HG03280 (cell line): Measurements from ENCODE around the gene ABHD5.
"Not testable (repeated sequence)": the region's sequence is repeated elsewhere in the genome, so short reads cannot be mapped to it uniquely, and the experiment has no call there.

Experiments used
- ATAC-seq: cut with Tn5 transposase; IDR thresholded peaks from one replicate; pipeline ENCODE4 v1.9.1; 2021; ENCODE audit warnings: mild to moderate bottlenecking, moderate library complexity; ENCODE audit not compliant: unreplicated experiment

ABHD5 gene

GRCh38 chr3:43690400-43691119 is at the start of gene ABHD5:
ABHD5 (plus strand) TSS chr3:43690938; CDS start chr3:43690993, 55 bp downstream.
- peak; percentile 89 for ATAC-seq

DNA sequence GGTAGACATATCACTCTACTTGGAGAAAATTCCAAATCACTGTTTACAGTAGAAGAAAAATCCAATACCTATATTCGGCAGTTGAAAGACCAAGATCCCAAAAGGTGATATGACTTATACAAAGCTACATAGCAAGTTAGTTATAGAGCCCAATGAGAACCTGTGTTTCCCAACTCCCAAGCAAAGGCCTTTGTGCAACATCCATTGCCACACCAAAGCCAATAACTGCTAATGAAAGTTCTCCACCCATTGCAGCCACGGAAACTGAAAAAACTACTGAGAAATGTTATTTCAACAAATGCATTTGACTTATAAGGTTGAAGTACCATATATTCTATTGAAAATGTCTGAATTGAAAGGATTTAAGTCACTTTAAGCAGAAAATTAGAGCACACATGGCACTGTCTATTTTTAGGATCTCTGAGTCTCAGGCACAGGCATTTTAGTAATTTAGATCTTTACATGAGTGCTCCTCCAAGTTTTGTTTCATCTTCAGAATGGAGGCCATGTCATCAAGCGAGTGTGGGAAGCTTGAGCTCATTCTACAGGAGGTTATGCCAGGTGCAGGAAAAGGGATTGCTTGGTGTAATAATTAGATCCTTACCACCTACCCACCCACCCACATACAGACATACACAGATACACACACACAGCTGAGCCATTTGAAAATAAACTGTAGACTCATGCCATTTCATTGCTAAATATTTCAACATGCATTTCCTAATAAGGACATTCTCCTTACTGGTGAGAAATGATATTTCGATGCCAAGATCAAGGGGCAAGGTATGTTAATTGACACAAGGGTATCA is 49.2 kb upstream of the ABHD5 start:
- ATAC-seq: no peak

GRCh38 chr3:43644443-43644842 is 46.3 kb upstream of the ABHD5 start:
- no peak for ATAC-seq

DNA sequence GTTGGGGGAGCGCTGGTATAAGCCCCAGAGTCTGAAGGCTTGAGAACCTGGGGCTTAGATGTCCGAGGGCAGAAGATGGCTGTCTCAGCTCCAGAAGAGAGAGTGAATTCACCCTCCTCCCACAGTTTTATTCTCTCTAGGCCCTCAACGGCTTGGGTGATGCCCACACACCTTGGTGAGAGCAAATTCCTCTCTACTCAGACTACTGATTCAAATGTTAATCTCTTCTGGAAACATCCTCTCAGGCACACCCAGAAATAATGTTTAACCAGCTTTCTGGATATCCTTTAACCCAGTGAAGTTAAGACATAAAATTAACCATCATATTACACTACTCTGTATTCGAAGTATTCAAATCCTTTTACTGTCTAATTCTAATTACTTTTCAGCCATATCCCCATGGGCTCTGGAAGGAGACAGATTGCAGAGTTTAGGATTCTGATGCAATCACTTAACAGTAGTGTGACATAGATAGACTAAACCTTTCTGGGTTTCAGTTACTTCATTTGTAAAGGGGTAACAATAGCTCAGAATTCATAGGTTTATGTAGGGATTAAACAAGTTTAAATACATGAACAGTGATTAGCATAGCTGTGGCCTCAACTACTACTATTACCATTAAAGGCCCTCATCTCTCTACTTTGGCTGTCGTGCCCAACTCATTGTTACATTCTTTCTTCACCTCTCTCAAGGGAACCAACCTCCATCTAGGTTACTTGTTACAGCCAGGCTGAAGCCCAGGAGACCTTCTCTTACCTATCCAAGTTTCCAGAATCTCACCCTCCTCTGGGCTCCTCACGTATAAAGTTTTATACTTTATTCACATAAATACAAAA is 43.2 kb upstream of the ABHD5 start:
- no peak for ATAC-seq

GRCh38 chr3:43648957-43649356 is 41.8 kb upstream of the ABHD5 start:
- no peak for ATAC-seq

DNA sequence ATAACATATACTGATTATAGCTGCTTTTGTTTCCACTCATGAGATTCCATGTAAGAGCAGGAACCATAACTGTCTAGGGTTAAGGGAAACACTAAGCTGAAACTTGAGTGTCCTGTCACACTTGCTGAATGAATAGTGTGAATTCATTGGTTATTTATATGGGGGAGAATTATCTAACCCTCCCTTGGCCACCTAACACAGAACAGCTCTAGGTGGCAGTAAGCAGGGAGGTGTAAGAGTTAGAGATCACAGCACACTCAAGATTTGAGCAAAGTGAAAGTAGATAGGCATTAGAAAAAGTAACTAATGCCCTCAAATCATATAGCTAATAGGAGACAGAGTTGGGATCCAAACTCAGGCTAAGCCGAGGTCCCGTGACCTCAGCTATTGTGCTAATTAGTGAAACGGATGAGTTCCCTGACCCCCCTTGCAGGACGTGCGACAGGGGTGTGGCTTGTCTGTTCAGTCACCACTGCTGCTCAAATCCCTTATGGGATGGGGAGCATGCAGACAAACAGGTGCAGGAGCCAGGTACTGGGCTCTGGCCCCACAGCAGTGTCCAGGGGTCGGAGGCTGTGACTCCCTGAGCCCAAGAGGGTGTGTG is 41.3 kb upstream of the ABHD5 start:
- ATAC-seq: no peak

- no peak for ATAC-seq
These were observed 40.4 kb upstream of the ABHD5 start for GRCh38 chr3:43650345-43650744.

DNA sequence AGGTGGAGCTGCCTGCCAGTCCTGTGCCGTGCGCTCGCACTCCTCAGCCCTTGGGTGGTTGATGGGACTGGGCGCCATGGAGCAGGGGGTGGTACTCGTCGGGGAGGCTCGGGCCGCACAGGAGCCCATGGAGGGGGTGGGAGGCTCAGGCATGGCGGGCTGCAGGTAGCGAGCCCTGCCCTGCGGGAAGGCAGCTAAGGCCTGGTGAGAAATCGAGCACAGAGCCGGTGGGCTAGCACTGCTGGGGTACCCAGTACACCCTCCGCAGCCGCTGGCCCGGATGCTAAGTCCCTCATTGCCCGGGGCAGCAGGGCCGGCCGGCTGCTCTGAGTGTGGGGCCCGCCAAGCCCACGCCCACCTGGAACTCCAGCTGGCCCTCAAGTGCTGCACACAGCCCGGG is 34.3 kb upstream of the ABHD5 start:
- ATAC-seq: not testable (repeated sequence)

DNA sequence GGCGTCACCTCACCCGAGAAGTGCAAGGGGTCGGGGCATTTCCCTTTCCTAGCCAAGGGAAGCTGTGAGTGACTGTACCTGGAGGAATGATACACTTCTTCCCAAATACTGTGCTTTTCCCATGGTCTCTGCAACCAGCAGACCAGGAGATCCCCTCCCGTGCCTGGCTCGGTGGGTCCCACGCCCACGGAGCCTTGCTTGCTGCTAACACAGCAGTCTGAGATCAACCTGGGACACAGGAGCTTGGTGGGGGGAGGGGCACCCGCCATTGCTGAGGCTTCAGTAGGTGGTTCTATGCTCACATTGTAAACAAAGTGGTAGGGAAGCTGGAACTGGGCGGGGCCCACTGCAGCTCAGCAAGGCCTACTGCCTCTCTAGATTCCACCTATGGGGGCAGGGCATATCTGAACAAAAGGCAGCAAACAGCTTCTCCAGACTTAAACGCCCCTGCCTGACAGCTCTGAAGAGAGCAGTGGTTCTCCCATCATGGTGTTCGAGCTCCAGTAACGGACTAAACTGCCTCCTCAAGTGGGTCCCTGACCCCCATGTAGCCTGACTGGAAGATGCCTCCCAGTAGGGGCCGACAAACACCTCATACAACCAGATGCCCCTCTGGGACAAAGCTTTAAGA is 31.4 kb upstream of the ABHD5 start:
- ATAC-seq: no peak

DNA sequence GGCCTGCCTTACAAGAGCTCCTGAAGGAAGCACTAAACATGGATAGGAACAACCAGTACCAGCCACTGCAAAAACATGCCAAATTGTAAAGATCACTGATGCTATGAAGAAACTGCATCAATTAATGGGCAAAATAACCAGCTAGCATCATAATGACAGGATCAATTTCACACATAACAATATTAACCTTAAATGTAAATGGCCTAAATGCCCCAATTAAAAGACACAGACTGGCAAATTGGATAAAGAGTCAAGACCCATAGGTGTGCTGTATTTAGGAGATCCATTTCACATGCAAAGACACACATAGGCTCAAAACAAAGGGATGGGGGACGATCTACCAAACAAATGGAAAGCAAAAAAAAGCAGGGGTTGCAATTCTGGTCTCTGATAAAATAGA is 29.4 kb upstream of the ABHD5 start:
- ATAC-seq: not testable (repeated sequence)

GRCh38 chr3:43665011-43665410 is 25.7 kb upstream of the ABHD5 start:
- not testable (repeated sequence) for ATAC-seq

DNA sequence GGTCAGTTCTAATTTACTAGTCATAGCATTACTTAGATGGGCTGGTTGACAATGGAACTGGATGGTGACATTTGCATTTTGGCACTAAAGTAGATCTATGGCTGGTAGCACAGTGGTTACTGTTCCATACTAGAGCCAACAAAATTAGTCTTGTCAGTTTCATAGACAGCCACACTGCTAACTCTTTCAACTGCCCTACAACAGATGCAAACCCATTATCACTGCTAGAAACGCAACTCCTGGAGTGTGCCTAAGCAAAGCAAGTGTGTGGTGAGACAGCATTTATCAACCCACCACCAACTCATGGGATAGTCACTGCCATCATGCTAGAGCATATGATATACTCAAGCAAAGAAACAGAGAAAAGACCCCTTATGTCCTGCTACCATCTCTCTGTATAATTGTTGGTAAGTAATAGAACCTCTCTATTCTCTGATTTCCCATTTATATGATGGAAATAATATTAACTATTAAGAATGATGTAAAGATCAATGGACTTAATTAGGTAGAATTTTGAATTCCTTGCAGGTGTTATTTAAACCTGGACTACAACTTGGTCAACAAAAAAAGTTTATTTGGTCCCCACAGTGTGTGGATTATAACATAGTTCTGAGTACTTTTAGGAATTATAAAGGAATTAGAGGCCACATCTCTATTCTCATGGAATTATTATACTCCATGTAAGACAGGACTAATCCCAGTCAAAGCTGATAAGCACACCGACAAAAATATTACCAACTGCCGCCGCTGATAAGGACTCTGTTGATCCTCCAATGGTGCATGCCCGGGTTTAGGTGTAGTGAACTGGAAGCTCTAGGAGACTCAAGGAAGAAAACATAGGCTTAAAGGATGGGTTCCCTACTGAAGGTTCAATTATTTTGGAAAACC is 19.9 kb upstream of the ABHD5 start:
- no peak for ATAC-seq

DNA sequence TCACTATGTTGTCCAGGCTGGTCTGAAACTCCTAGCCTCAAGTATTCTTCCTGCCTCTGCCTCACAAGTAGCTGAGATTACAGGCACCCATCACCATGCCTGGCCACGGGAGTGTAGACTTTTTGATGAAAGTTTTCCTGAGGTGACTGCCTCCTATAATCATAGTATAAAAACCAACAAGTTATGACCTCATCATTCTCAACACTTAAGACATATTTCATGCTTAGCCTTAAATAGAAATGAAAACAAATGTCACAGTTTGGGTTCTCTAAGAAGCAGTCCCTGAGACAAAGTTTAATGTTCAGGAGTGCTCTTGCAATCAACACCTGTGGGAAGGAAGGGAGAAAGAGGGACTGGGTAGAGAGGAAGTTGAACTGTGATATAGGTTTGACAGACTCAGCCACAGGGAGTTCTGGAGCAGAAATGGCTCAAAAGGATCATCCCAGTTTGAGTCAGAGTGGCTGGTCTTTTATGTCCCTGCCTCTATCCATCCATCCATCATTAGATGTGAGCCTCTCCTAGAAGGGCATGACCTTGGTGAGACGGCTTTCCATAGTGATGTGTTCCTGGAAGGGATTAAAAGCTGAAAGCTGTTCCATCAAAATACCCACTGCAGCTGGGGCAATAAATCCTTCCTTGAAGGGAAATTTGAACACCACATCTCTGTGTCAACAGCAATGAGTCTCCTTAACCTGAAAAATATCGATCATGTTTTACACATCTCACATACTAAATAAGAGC is 16.2 kb upstream of the ABHD5 start:
- ATAC-seq: no peak

DNA sequence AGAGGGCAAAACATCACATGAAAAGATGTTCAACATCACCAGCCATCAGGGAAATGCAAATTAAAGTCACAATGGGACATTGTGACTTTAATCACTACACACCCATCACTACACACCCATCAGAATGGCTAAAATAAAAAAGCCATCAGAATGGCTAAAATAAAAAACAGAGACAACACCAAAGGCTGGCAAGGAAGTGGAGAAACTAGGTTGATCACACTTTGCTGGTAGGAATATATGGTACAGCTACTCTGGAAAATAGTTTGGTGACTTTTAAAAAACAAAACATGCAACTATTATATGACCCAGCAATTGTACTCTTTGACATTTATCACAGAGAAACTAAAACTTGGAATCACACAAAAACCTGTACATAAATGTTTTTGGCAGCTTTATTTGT is 15.1 kb upstream of the ABHD5 start:
- no peak for ATAC-seq

DNA sequence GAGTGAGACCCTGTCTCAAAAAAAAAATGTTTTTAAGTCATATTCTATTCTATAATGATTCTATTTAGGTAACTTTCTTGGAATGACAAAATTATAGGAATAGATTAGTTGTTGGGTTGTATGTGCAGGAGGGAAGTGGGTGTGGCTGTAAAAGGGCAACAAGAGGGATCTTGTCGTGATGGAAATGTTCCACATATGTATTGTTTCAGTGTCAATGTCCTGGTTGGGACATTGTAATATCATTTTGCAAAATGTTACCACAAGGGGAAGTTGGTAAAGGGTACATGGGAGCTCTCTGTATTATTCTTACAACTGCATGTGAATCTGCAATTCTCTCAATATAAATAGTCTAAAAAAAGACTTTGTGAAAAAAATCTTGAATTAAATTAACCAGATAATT is 14.3 kb upstream of the ABHD5 start:
- ATAC-seq: no peak

GRCh38 chr3:43678375-43678774 is 12.4 kb upstream of the ABHD5 start:
- ATAC-seq: not testable (repeated sequence)

DNA sequence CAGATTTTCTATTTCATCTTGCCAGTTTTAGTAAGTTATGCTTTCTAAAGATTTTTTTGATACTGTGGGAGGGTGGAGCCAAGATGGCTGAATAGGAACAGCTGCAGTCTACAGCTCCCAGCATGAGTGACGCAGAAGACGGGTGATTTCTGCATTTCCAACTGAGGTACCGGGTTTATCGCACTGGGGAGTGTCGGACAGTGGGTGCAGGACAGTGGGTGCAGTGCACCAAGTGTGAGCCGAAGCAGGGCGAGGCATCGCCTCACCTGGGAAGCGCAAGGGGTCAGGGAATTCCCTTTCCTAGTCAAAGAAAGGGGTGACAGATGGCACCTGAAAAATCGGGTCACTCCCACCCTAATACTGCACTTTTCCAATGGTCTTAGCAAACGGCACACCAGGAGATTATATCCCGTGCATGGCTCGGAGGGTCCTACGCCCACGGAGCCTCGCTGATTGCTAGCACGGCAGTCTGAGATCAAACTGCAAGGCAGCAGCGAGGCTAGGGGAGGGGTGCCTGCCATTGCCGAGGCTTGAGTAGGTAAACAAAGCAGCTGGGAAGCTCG is 11.8 kb upstream of the ABHD5 start:
- not testable (repeated sequence) for ATAC-seq

DNA sequence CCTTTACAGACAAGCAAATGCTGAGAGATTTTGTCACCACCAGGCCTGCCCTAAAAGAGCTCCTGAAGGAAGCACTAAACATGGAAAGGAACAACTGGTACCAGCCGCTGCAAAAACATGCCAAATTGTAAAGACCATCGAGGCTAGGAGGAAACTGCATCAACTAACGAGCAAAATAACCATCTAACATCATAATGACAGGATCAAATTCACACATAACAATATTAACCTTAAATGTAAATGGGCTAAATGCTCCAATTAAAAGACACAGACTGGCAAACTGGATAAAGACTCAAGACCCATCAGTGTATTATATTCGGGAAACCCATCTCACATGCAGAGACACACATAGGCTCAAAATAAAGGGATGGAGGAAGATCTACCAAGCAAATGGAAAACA is 9.9 kb upstream of the ABHD5 start:
- ATAC-seq: not testable (repeated sequence)
